Esophagus squamous epithelium (tissue), 5 donors: ENCODE data around the gene POU3F3. TPM values are rescaled to one million over a fixed set of nuclear protein-coding genes. Genes with fewer than 3 reads are reported as not detected.

ENCODE experiments used
- DNase-seq: peaks from one replicate; lab custom pipeline; 2025; lab: John Stamatoyannopoulos, UW
- H3K27ac ChIP-seq, 4 donors: fragments of 200-600 bp; sonication (generic); one replicate each; pipeline ENCODE4 v1.5.1; 2016 to 2019; ENCODE audit warnings: mild to moderate bottlenecking in 1 of 4
- H3K27me3 ChIP-seq, 4 donors: fragments of 200-600 bp; sonication (generic); 1 replicate in 3 of 4; 2 replicates in 1 of 4; pipeline versions ENCODE4 v1.5.1 to v1.6.0; 2017 to 2021; ENCODE audit warnings: antibody characterized with exemption in 1 of 4
- H3K36me3 ChIP-seq, 3 donors: fragments of 200-600 bp; sonication (generic); one replicate each; pipeline ENCODE4 v1.5.1; 2016 to 2019
- H3K4me1 ChIP-seq, 3 donors: fragments of 200-600 bp; sonication (generic); one replicate each; pipeline ENCODE4 v1.5.1; 2017 to 2019
- H3K4me3 ChIP-seq, 4 donors: fragments of 200-600 bp; sonication (generic); 1 replicate in 3 of 4; 2 replicates in 1 of 4; pipeline ENCODE4 v1.5.1; 2016 to 2019; ENCODE audit warnings: mild to moderate bottlenecking in 2 of 4, moderate library complexity in 1 of 4
- H3K9me3 ChIP-seq, 3 donors: fragments of 200-600 bp; sonication (generic); one replicate each; pipeline ENCODE4 v1.5.1; 2016 to 2019
- CTCF ChIP-seq, 6 experiments: fragments of 450-650 bp in 4 of 6; fragments of 200-600 bp in 2 of 6; sonication (generic) in 2 of 6; IDR thresholded peaks; one replicate each; pipeline ENCODE4 v1.5.1; 2016 to 2019; ENCODE audit warnings: antibody characterized with exemption in 6 of 6, mild to moderate bottlenecking in 4 of 6, moderate library complexity in 4 of 6
- POLR2A ChIP-seq, 4 donors: fragments of 450-650 bp; IDR thresholded peaks; one replicate each; pipeline ENCODE4 v1.6.1; 2017; ENCODE audit warnings: antibody characterized with exemption in 4 of 4, mild to moderate bottlenecking in 4 of 4, moderate library complexity in 3 of 4
- WGBS, 2 donors: methylation state at CpG; one replicate each; pipeline ENCODE4 v1.1.5; 2018; 5-methylcytosine and 5-hydroxymethylcytosine counted together
- intact Hi-C: fragments of 100-400 bp; cut with DNase I; formaldehyde crosslinking; loops from one replicate; pipeline ENCODE4 v1.15.0; 2022
- total RNA-seq, 4 donors: library from RNA; depleted of rRNA; stranded (reverse); fragments of >200 nt; gene quantifications; one replicate each; pipeline ENCODE4 v1.1.0, GENCODE V29; 2016
- donor health status: DM: yes; HTN: yes; CAD: no.

POU3F3 gene
- total RNA-seq, 4 donors from 2014 or later = 0.09 TPM; not detected in 3

- Histone ChIP-seq H3K36me3 (no peaks in the 10 kb centered on the region), H3K27ac (no peak overlapping the region), H3K4me3 (no peak overlapping the region), H3K9me3 (no peaks in the 10 kb centered on the region), H3K27me3 (peaks cover 0 to 65% (median 0%) of the 10 kb centered on the region in 4 donors), H3K4me1 (no peaks in the 10 kb centered on the region)
- WGBS, 2 donors = 60 to 65% methylated on average over 5 of the region's 5 CpGs
- TF ChIP-seq CTCF (IDR thresholded peaks at IDR 0.05) (no peak), POLR2A (IDR thresholded peaks at IDR 0.05) (no peak)
- DNase-seq = no peak
- intact Hi-C loops = no loop called here
Observed at GRCh38 chr2:104885119-104885782, 31.3 kb downstream of the POU3F3 start.

GRCh38 chr2:104887676-104888075 is 33.8 kb downstream of the POU3F3 start:
- Histone ChIP-seq H3K27ac (no peak overlapping the region), H3K27me3 (peaks cover 0 to 44% (median 0%) of the 10 kb centered on the region in 4 donors), H3K9me3 (no peaks in the 10 kb centered on the region), H3K4me1 (no peaks in the 10 kb centered on the region), H3K36me3 (no peaks in the 10 kb centered on the region), H3K4me3 (no peak overlapping the region)
- WGBS, 2 donors = 75 to 84% methylated on average over 6 of the region's 6 CpGs
- no peak for DNase-seq
- TF ChIP-seq CTCF (IDR thresholded peaks at IDR 0.05) = no peak
- no peak for TF ChIP-seq POLR2A (IDR thresholded peaks at IDR 0.05)
- intact Hi-C loops = no loop called here

GRCh38 chr2:104888489-104889258 is 34.8 kb downstream of the POU3F3 start:
- WGBS, 2 donors = 52 to 69% methylated on average over 7 of the region's 7 CpGs
- intact Hi-C loops = no loop called here

GRCh38 chr2:104889291-104889959 is 35.5 kb downstream of the POU3F3 start:
- intact Hi-C loops = no loop called here
- H3K27me3 ChIP-seq = peaks cover 0 to 32% (median 0%) of the 10 kb centered on the region in 4 donors
- no peaks in the 10 kb centered on the region for H3K4me1 ChIP-seq
- H3K27ac ChIP-seq = no peak overlapping the region
- no peaks in the 10 kb centered on the region for H3K9me3 ChIP-seq
- WGBS, 2 donors = 53 to 68% methylated on average over 6 of the region's 8 CpGs
- H3K36me3 ChIP-seq = no peaks in the 10 kb centered on the region
- TF ChIP-seq CTCF (IDR thresholded peaks at IDR 0.05) (no peak), POLR2A (IDR thresholded peaks at IDR 0.05) (no peak)
- H3K4me3 ChIP-seq = no peak overlapping the region
- no peak for DNase-seq

More at GRCh38 chr2:104888489-104889258, 34.8 kb downstream of the POU3F3 start:
- no peak for DNase-seq
- no peak for TF ChIP-seq CTCF (IDR thresholded peaks at IDR 0.05)
- no peak for TF ChIP-seq POLR2A (IDR thresholded peaks at IDR 0.05)
- no peaks in the 10 kb centered on the region for H3K9me3 ChIP-seq
- no peaks in the 10 kb centered on the region for H3K36me3 ChIP-seq
- no peak overlapping the region for H3K4me3 ChIP-seq
- H3K27me3 ChIP-seq = peaks cover 0 to 36% (median 0%) of the 10 kb centered on the region in 4 donors
- no peak overlapping the region for H3K27ac ChIP-seq
- H3K4me1 ChIP-seq = no peaks in the 10 kb centered on the region
